HG02938 (cell line): ENCODE data around the gene CCDC192.

ENCODE experiments used
- ATAC-seq: cut with Tn5 transposase; IDR thresholded peaks from one replicate; pipeline ENCODE4 v1.9.1; 2021; ENCODE audit warnings: mild to moderate bottlenecking, moderate library complexity; ENCODE audit not compliant: unreplicated experiment

CCDC192 gene

DNA sequence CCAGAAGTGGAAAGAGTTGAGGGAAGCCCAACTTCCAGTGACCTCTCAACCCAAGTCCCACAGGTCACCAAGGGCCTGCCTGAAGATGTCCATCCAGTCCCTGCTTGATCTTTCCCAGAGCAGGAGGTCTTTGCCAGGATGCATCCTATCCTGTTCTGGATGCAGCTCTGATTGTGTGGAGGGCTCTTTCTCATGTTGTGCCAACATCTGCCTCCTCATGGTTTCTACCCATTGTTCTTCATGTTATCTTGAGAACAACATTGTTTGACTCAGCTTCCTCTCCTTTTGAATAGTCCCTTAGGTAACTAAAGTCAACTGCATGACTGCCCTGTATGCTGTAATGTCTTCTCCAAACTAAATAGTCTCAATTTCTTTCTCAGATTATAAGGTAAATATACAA, 169.3 kb downstream of the CCDC192 start:
- ATAC-seq = no peak

- ATAC-seq = peak; percentile 86
Measured at GRCh38 chr5:127875235-127876021, 172.2 kb downstream of the CCDC192 start.

- ATAC-seq = no peak
Measured at GRCh38 chr5:127876384-127876783, 173.2 kb downstream of the CCDC192 start.

DNA sequence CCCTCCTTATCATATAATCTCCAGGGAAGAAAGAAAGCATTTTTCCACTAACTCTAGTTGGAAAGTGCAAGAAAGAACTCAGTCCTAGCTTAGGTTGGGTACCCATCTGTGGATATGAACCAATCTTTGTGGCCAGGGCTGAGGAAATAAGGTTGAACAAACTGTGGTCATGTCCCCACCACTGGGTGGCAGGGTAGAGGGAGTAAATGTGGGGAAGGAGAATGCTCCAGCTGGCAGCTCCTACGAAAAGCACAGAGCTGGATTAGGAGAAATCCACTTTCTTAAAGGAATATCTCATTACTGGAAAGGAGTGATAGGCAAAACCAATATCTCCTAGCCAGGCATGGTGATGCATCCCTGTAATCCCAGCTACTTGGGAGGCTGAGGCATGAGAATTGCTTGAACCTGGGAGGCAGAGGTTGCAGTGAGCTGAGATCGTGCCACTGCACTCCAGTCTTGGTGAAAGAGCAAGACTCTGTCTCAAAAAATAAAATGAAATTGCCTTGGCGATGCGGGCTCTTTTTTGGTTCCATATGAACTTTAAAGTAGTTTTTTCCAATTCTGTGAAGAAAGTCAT, 175.1 kb downstream of the CCDC192 start:
- no peak for ATAC-seq

DNA sequence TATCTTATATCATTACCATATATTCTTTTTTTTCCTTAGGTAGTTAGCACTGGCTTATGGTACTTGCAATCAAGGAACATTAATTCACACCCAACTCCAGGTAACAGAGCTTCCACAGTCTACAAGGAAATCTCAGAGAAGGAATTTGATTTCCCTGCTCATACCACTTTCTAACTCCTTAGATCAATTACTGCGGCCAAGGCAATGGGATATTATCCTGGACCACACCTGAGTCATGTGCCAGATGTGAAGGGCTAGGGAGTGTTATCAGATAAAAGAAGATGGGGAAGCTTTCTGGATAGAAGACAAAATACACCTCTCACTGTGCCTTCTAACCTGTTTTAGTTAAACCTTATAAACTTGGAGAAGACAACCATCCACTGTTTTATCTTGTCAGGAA, 181.2 kb downstream of the CCDC192 start:
- no peak for ATAC-seq

- ATAC-seq = no peak
Measured at GRCh38 chr5:127885176-127885575, 182.0 kb downstream of the CCDC192 start.

DNA sequence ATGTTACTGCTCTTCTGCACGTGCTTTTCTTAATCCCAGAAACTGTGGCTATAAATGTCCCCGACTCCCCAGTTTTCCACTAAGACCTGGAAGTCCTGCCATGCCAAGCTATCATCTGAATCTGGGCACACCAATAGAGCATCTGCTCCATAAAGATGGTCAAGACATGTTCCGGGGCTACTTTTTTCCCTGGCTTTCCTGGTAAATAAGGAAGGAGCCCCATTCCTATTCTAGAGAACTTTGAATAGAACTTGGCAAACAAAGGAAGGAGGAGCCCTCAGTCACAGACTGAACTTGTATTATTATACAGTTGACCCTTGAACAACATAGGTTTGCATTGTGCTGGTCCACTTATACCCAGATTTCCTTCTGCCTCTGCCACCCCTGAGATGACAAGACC, 182.9 kb downstream of the CCDC192 start:
- no peak for ATAC-seq

- ATAC-seq = no peak
Measured at GRCh38 chr5:127887282-127887681, 184.1 kb downstream of the CCDC192 start.

DNA sequence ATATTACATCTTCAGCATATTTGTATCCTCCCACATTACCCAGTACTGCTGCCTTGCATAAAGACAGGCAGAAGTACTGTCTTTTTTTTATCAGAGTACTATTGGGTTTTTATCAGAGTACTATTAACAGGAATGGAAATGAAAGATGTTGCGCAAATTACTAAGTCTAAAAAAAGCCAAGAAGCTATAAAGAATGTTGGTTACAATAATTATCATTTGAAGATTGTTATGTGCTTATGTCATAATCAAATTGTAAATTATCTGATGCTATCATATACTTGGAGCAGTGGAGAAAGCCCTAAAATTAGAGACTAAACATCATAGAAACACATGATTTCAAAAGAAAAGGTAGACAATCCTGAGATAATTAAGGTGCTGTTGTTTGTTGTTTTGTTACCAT, 188.8 kb downstream of the CCDC192 start:
- no peak for ATAC-seq

GRCh38 chr5:127892467-127893207, 189.4 kb downstream of the CCDC192 start:
- no peak for ATAC-seq

DNA sequence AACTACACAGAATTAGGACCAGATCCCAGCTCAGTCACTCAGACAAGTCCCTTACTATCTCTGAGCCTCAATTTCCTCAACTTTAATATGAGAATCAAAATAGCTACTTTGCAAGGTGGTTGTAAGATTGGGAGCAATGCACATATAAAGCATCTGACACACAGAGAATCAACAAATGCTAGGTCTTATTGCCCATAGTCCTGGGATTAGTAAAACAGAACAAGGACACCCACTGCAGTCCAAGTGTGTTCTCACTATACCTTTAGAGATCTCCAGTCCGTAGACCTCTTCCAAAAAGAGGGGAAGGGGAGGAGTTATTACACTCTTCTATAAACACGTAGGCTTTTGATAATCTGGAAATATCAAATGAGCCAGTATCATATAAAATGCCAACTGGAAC, 190.0 kb downstream of the CCDC192 start:
- no peak for ATAC-seq

DNA sequence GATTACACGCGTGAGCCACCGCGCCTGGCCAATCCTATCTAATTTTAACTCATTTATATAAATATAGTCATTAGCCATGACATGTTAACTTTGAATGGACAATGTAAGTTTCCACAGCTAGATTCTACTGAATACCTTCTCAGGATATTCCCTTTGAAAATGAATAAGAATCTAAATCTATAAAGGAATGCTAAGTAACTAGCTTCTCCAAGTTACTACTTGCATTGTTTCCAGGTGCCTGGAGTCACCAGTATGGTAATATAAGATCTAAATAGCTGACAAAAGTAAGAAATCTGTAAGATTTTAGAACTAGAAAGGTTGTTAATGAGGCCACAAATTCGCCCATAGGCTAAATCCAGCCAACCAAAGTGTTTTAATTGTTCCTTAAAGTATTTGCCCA, 191.3 kb downstream of the CCDC192 start:
- ATAC-seq = no peak

DNA sequence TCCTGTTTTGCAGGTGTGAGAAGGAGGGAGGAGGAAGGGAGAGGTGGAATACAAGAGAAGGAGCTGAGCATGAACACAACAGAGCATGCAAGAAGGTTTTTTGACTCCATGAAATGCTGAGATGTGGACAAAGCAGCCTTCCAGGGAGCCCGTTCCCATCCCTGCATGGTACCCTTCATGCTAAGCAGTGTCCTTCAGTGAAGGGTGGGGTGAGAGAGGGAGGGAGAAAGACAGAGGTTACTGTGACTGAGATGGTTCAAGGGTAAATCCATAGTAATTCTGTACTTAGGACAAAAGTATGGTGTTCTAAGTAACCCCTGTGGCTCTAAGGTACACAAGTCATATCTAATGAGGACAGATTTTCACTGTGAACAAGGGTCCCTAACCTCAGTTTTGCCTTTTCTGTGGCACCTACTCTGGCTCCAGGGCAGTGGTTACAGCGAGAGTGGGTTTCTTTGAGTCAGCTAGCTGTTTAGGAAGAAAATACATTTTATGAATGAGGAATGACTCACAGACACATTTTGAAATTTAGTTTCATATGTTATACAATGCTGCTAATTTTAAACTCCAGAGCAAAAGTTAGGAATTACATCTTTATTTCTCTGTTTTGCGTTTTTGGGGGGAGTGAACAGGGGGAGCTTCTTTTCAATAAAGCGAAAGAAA, 195.5 kb downstream of the CCDC192 start:
- ATAC-seq = no peak

GRCh38 chr5:127899214-127899610, 196.0 kb downstream of the CCDC192 start:
- ATAC-seq = no peak

- peak; percentile 60 for ATAC-seq
Measured at GRCh38 chr5:127906562-127907204, 203.5 kb downstream of the CCDC192 start.

DNA sequence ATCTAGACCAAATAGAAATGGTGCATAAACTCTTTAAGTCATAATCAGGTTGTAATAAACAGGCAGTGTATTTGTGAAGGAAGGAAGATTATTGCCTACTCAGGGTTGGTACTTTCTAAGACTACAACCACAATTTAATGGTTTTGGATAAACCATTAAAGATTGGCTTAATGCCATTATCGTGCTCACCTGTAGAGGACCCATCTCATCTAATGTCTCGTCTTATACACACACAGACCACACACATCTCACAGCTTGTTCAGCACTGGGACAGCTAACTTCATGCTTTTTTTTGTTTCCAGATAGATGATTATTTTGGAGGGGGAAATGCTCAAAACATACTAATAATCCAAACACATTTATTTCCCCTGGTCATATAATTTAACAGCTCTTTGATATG, 204.7 kb downstream of the CCDC192 start:
- no peak for ATAC-seq

DNA sequence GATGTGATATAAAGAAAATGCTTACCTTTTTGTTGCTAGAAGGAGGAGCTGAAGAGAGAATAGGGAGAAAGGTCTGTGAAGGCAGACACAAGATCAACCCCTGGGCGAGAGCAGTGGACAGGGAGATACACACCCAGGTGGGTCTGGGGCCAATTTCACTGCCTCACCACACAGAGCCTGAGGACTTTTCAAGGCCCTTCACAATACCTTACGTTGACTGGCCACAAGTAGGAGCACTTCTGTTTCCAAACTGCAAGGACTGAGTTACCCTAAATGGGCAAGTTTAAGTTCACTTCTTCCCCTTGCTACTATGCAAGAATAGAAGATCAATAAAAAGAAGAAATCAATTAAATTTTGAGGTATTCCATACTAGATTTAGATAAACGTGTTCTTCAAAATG, 205.9 kb downstream of the CCDC192 start:
- ATAC-seq = peak; percentile 75

- no peak for ATAC-seq
Measured at GRCh38 chr5:127909821-127910220, 206.6 kb downstream of the CCDC192 start.

DNA sequence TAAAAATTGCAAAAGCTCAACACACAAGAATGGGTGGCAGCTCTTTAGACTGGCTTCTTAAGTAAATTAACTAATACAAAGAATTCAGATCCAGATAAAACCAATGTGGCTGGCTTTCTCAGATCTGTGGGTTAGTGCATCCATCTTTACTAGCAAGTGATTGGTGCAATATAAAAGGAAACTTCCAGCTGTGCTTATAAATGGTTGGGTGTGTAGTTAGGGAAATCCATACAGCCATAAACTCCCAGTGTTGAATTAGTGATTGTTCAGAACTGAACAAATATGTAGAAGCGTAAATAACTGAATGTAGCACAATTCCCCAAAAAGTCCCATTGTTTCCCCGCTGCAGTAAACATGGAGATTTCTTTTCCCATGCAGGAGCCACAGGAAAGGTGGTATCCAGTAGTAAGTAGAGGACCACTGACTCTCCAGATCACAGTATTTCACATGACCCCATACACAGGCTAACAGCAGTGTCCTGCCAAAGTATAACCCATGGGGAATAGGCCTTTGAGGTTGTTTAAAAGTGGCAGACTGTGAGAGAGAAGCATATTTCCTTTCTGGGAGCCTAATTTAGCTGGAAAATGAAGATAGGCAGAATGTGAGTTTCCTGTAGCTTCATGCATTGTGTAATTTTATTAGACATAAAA, 207.2 kb downstream of the CCDC192 start:
- no peak for ATAC-seq

- ATAC-seq = no peak
Measured at GRCh38 chr5:127911619-127912018, 208.4 kb downstream of the CCDC192 start.
